Measurements from ENCODE around the gene TMEM132D.

Gene TMEM132D

GRCh38 chr12:129657179-129657578, 246.6 kb downstream of the TMEM132D start:
- DNase-seq (ENCODE audit: low read depth): no peak
- no peak for TF ChIP-seq CTCF (conservative IDR thresholded peaks at IDR 0.05; ENCODE audit: control insufficient read depth, insufficient read depth, low read depth, low read length)
- no peak overlapping the region for H3K4me3 ChIP-seq (ENCODE audit: control insufficient read depth, low read depth, low read length)

- no peak overlapping the region for H3K4me3 ChIP-seq (ENCODE audit: control insufficient read depth, low read depth, low read length)
- no peak for TF ChIP-seq CTCF (conservative IDR thresholded peaks at IDR 0.05; ENCODE audit: control insufficient read depth, insufficient read depth, low read depth, low read length)
- no peak for DNase-seq (ENCODE audit: low read depth)
These were observed 251.9 kb downstream of the TMEM132D start for GRCh38 chr12:129651951-129652350.

GRCh38 chr12:129641926-129642325, 261.9 kb downstream of the TMEM132D start:
- no peak overlapping the region for H3K4me3 ChIP-seq (ENCODE audit: control insufficient read depth, low read depth, low read length)
- no peak for TF ChIP-seq CTCF (conservative IDR thresholded peaks at IDR 0.05; ENCODE audit: control insufficient read depth, insufficient read depth, low read depth, low read length)
- DNase-seq (ENCODE audit: low read depth): no peak

- H3K4me3 ChIP-seq (ENCODE audit: control insufficient read depth, low read depth, low read length): no peak overlapping the region
- TF ChIP-seq CTCF (conservative IDR thresholded peaks at IDR 0.05; ENCODE audit: control insufficient read depth, insufficient read depth, low read depth, low read length): no peak
- DNase-seq (ENCODE audit: low read depth): no peak
These were observed 268.7 kb downstream of the TMEM132D start for GRCh38 chr12:129635021-129635685.

GRCh38 chr12:129631316-129631715, 272.5 kb downstream of the TMEM132D start:
- TF ChIP-seq CTCF (conservative IDR thresholded peaks at IDR 0.05; ENCODE audit: control insufficient read depth, insufficient read depth, low read depth, low read length): no peak
- DNase-seq (ENCODE audit: low read depth): no peak
- no peak overlapping the region for H3K4me3 ChIP-seq (ENCODE audit: control insufficient read depth, low read depth, low read length)

GRCh38 chr12:129629901-129630300, 273.9 kb downstream of the TMEM132D start:
- no peak overlapping the region for H3K4me3 ChIP-seq (ENCODE audit: control insufficient read depth, low read depth, low read length)
- no peak for DNase-seq (ENCODE audit: low read depth)
- no peak for TF ChIP-seq CTCF (conservative IDR thresholded peaks at IDR 0.05; ENCODE audit: control insufficient read depth, insufficient read depth, low read depth, low read length)

- no peak for DNase-seq (ENCODE audit: low read depth)
- no peak for TF ChIP-seq CTCF (conservative IDR thresholded peaks at IDR 0.05; ENCODE audit: control insufficient read depth, insufficient read depth, low read depth, low read length)
- H3K4me3 ChIP-seq (ENCODE audit: control insufficient read depth, low read depth, low read length): no peak overlapping the region
These were observed 281.3 kb downstream of the TMEM132D start for GRCh38 chr12:129622566-129622965.

Measured in fibroblast of mammary gland (primary cell).